Ovary (tissue), 3 donors: ENCODE measurements around the gene CDHR2.

Experiments used
- EP300 ChIP-seq: sonication (generic); formaldehyde crosslinking; IDR thresholded peaks from one replicate; pipeline ENCODE4 v1.6.1; 2017; ENCODE audit warnings: antibody characterized with exemption
- POLR2A ChIP-seq: fragments of 450-650 bp; IDR thresholded peaks from one replicate; pipeline ENCODE4 v1.6.1; 2017; ENCODE audit warnings: antibody characterized with exemption, mild to moderate bottlenecking, moderate library complexity
- TF ChIP-seq, protein P1 (sequence below), 3 donors: fragments of 450-650 bp in 2 of 3; fragments of 200-600 bp in 1 of 3; IDR thresholded peaks; one replicate each; pipeline versions ENCODE4 v1.5.1 to v1.8.0; 2016 to 2022; ENCODE audit warnings: antibody characterized with exemption in 3 of 3, mild to moderate bottlenecking in 1 of 3
- donor health status: DM: no; HTN: no; CAD: no.

DNA sequence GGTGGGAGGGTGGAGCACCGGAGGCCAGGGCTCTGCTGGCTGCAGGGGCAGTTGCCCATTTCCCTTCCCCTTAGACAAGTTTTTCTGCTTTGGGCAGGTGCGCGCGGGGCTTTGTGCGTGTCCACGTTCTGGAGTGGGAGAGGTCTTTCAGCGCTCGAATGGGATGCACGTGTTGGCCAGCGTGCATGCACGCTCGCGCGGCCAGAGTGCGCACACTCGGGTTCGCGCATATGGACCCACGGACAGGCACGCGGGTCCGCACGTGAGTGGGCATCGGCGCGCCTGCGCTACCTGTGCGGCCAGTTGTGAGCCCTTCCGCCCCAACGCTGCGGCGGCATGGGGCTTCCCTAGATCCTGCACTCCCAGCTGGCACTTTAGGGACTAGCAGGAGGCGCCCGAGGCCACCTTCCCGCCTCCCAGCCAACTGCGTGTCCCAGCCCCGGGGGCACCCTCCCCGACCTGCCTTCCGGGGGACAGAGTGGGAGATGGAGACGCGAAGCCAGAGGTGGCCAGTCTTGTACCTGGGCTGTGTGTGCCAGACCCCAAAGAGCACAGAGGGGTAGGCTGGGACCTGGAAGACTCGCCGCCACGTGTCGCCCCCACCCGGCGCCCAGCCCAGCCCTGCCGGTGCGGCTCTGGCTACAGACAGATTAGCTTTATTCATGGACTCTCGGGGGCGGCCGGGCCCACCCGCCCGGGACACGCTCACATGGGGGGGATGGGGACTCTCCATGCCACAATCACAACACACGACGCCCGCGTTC is 70.6 kb downstream of the CDHR2 start:
- TF ChIP-seq, protein P1, sequence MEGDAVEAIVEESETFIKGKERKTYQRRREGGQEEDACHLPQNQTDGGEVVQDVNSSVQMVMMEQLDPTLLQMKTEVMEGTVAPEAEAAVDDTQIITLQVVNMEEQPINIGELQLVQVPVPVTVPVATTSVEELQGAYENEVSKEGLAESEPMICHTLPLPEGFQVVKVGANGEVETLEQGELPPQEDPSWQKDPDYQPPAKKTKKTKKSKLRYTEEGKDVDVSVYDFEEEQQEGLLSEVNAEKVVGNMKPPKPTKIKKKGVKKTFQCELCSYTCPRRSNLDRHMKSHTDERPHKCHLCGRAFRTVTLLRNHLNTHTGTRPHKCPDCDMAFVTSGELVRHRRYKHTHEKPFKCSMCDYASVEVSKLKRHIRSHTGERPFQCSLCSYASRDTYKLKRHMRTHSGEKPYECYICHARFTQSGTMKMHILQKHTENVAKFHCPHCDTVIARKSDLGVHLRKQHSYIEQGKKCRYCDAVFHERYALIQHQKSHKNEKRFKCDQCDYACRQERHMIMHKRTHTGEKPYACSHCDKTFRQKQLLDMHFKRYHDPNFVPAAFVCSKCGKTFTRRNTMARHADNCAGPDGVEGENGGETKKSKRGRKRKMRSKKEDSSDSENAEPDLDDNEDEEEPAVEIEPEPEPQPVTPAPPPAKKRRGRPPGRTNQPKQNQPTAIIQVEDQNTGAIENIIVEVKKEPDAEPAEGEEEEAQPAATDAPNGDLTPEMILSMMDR (IDR thresholded peaks at IDR 0.05), result no peak
- TF ChIP-seq POLR2A, result no peak
- TF ChIP-seq EP300, result no peak
